SK-N-DZ (cell line): ENCODE results near the gene ASGR1.

Experiments
- DNase-seq: peaks from one replicate; pipeline ENCODE4 v3.0.0-alpha.2; 2015; ENCODE audit warnings: low spot score
- small RNA-seq, 2 experiments: library from RNA; depleted of rRNA; stranded (forward); fragments of <200 nt; gene quantifications; one replicate each; pipeline ENCODE3, GENCODE V24; 2014

The ASGR1 gene

DNA sequence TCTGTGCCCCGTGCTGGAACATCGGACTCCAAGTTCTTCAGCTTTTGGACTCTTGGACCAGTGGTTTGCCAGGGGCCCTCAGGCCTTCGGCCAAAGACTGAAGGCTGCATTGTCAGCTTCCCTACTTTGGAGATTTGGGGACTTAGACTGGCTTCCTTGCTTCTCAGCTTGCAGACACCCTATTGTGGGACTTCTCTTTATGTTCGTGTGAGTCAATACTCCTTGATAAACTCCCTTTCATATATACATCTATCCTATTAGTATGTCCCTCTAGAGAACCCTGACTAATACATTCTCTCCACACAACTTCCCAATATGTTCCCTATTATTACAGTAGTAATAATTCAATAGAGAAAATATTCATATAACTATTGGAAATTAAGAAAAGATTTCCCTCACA lies 55.3 kb downstream of the ASGR1 start:
- no peak for DNase-seq

Small RNAs within 50 kb of the gene (small RNA-seq; reads per million reads assigned to genes)
- gene AC120057.4 (0 reads per million in 2 experiments), gene MIR324 (2.3 to 15.5 reads per million in 2 experiments)
